IMR-90 (cell line): Measurements from ENCODE around the gene HAUS3. TPM values are rescaled to one million over a fixed set of nuclear protein-coding genes. Genes with fewer than 3 reads are reported as not detected.

Source experiments
- ATAC-seq: fragments of 200-7000 bp; cut with Tn5 transposase; 2 replicates; pipeline ENCODE4 v1.9.1; 2020; ENCODE audit warnings: low read depth, mild to moderate bottlenecking, moderate library complexity
- BruUV-seq: library from RNA; stranded (reverse); fragments of 400-500 nt; replicated peaks from 2 replicates; lab custom pipeline; 2021; lab: Mats Ljungman, UMichigan
- CTCF ChIA-PET: fragments of 300-600 bp; formaldehyde crosslinking; extraction: SDS; loops from one replicate; lab custom pipeline; 2021; ENCODE audit warnings: antibody characterized with exemption; lab: Yijun Ruan, JAX
- POLR2A ChIA-PET: fragments of 300-600 bp; sonication (Branson Sonifier 250); formaldehyde crosslinking; loops from one replicate; lab custom pipeline; 2022; ENCODE audit warnings: antibody characterized with exemption; ENCODE audit not compliant: unreplicated experiment; lab: Charles Lee
- DNase-seq: peaks from one replicate; pipeline ENCODE4 v3.0.0; 2013
- H2AFZ ChIP-seq: replicated peaks from 2 replicates; pipeline ENCODE3; 2013; ENCODE audit warnings: low read length, mild to moderate bottlenecking; ENCODE audit not compliant: poor library complexity
- H2AK5ac ChIP-seq: 2 replicates; pipeline ENCODE4 v1.6.1; 2013; ENCODE audit warnings: low read depth, low read length, inconsistent platforms
- H2AK9ac ChIP-seq: replicated peaks from 2 replicates; pipeline ENCODE3; 2013; ENCODE audit warnings: mild to moderate bottlenecking, low read depth, low read length, moderate library complexity; ENCODE audit not compliant: poor library complexity
- H2BK120ac ChIP-seq: 2 replicates; pipeline ENCODE4 v1.6.1; 2013; ENCODE audit warnings: low read depth, low read length, inconsistent platforms
- H2BK15ac ChIP-seq: 3 replicates; pipeline ENCODE4 v1.6.1; 2013; ENCODE audit warnings: low read depth, low read length, inconsistent platforms
- H2BK20ac ChIP-seq: 2 replicates; pipeline ENCODE4 v1.6.1; 2013; ENCODE audit warnings: low read depth, mild to moderate bottlenecking, inconsistent platforms, low read length, moderate library complexity
- H2BK5ac ChIP-seq: 2 replicates; pipeline ENCODE4 v1.6.1; 2013; ENCODE audit warnings: mild to moderate bottlenecking, low read depth, low read length, inconsistent platforms; ENCODE audit not compliant: poor library complexity, severe bottlenecking
- H3K14ac ChIP-seq: replicated peaks from 2 replicates; pipeline ENCODE4 v1.6.1; 2013; ENCODE audit warnings: low read depth, low read length, inconsistent platforms
- H3K18ac ChIP-seq: 2 replicates; pipeline ENCODE4 v1.6.1; 2013; ENCODE audit warnings: low read depth, low read length, control low read depth
- H3K23ac ChIP-seq: 2 replicates; pipeline ENCODE4 v1.6.1; 2013; ENCODE audit warnings: low read depth, low read length, inconsistent platforms
- H3K27ac ChIP-seq: 2 replicates; pipeline ENCODE4 v1.5.1; 2013; ENCODE audit warnings: mild to moderate bottlenecking, control low read depth, low read length; ENCODE audit not compliant: insufficient read depth
- H3K27me3 ChIP-seq: 2 replicates; pipeline ENCODE4 v1.6.1; 2013; ENCODE audit warnings: low read length; ENCODE audit not compliant: control insufficient read depth, insufficient read depth
- H3K36me3 ChIP-seq: 2 replicates; pipeline ENCODE4 v1.6.1; 2013; ENCODE audit warnings: low read length, mixed read lengths; ENCODE audit not compliant: control insufficient read depth, insufficient read depth
- H3K4ac ChIP-seq: 2 replicates; pipeline ENCODE4 v1.6.1; 2013; ENCODE audit warnings: low read depth, low read length, inconsistent platforms
- H3K4me1 ChIP-seq: 2 replicates; pipeline ENCODE4 v1.6.1; 2013; ENCODE audit warnings: low read length, mixed read lengths; ENCODE audit not compliant: control insufficient read depth, insufficient read depth
- H3K4me2 ChIP-seq: 2 replicates; pipeline ENCODE4 v1.6.1; 2013; ENCODE audit warnings: low read depth, mild to moderate bottlenecking, control low read depth, low read length, moderate library complexity
- H3K4me3 ChIP-seq: 2 replicates; pipeline ENCODE4 v1.5.1; 2013; ENCODE audit warnings: low read depth, mild to moderate bottlenecking, control low read depth, low read length, moderate library complexity; ENCODE audit not compliant: insufficient read depth
- H3K56ac ChIP-seq: 2 replicates; pipeline ENCODE4 v1.6.1; 2013; ENCODE audit warnings: low read length, inconsistent platforms; ENCODE audit not compliant: insufficient read depth; ENCODE audit errors: extremely low read depth
- H3K79me1 ChIP-seq, 2 experiments: 2 replicates each; pipeline ENCODE4 v1.6.1; 2013; ENCODE audit warnings: low read length in 2 of 2, inconsistent platforms in 1 of 2, low read depth in 1 of 2
- H3K9ac ChIP-seq: 2 replicates; pipeline ENCODE4 v1.6.1; 2013; ENCODE audit warnings: low read depth, low read length, control low read depth
- H3K9me1 ChIP-seq: 2 replicates; pipeline ENCODE4 v1.6.1; 2013; ENCODE audit warnings: low read length, inconsistent platforms; ENCODE audit not compliant: insufficient read depth
- H3K9me3 ChIP-seq: 2 replicates; pipeline ENCODE4 v1.6.1; 2013; ENCODE audit warnings: low read length; ENCODE audit not compliant: control insufficient read depth, insufficient read depth
- H4K20me1 ChIP-seq: 2 replicates; pipeline ENCODE4 v1.6.1; 2013; ENCODE audit warnings: low read length, inconsistent platforms; ENCODE audit not compliant: insufficient read depth
- H4K5ac ChIP-seq: 2 replicates; pipeline ENCODE4 v1.6.1; 2013; ENCODE audit warnings: mild to moderate bottlenecking, low read depth, low read length, control low read depth
- H4K8ac ChIP-seq, 2 experiments: 2 replicates each; pipeline ENCODE4 v1.6.1; 2013; ENCODE audit warnings: low read depth in 2 of 2, low read length in 2 of 2, control low read depth in 1 of 2, inconsistent platforms in 1 of 2
- H4K91ac ChIP-seq: 2 replicates; pipeline ENCODE4 v1.6.1; 2013; ENCODE audit warnings: low read depth, low read length, inconsistent platforms; ENCODE audit not compliant: insufficient read depth
- BHLHE40 ChIP-seq: fragments of 150-350 bp; IDR thresholded peaks from 2 replicates; pipeline ENCODE4 v1.6.1; 2016; ENCODE audit warnings: mild to moderate bottlenecking, low read depth, low read length
- CHD1 ChIP-seq: IDR thresholded peaks from 2 replicates; pipeline ENCODE4 v1.6.1; 2012; ENCODE audit warnings: low read depth, low read length, improper control_type of control experiment
- CTCF ChIP-seq: conservative IDR thresholded peaks from 2 replicates; pipeline ENCODE4 v1.5.1; 2012; ENCODE audit warnings: mild to moderate bottlenecking, low read depth, low read length, improper control_type of control experiment
- FOS ChIP-seq: fragments of 150-350 bp; IDR thresholded peaks from 2 replicates; pipeline ENCODE4 v1.6.1; 2016; ENCODE audit warnings: low read depth, low read length
- MAFK ChIP-seq: IDR thresholded peaks from 2 replicates; pipeline ENCODE4 v1.6.1; 2012; ENCODE audit warnings: low read depth, low read length, improper control_type of control experiment
- MXI1 ChIP-seq: IDR thresholded peaks from 2 replicates; pipeline ENCODE4 v1.6.1; 2012; ENCODE audit warnings: low read depth, mild to moderate bottlenecking, low read length, moderate library complexity, borderline replicate concordance
- NFE2L2 ChIP-seq: fragments of 150-350 bp; IDR thresholded peaks from 2 replicates; pipeline ENCODE4 v1.6.1; 2016; ENCODE audit warnings: low read depth, mild to moderate bottlenecking, low read length
- POLR2A ChIP-seq: IDR thresholded peaks from 2 replicates; pipeline ENCODE4 v1.6.1; 2012; ENCODE audit warnings: mild to moderate bottlenecking, low read depth, low read length
- RAD21 ChIP-seq: IDR thresholded peaks from 2 replicates; pipeline ENCODE4 v1.6.1; 2012; ENCODE audit warnings: low read length, improper control_type of control experiment
- RCOR1 ChIP-seq: IDR thresholded peaks from 2 replicates; pipeline ENCODE4 v1.6.1; 2012; ENCODE audit warnings: mild to moderate bottlenecking, low read length, improper control_type of control experiment; ENCODE audit not compliant: insufficient replicate concordance
- WGBS, 2 experiments: methylation state at CpG; one replicate each; pipeline versions ENCODE4 v1.1.5 to v1.1.7; 2013; ENCODE audit warnings: missing lambda C conversion rate in 2 of 2; ENCODE audit not compliant: insufficient read length in 1 of 2; ENCODE audit errors: extremely low coverage in 2 of 2; 5-methylcytosine and 5-hydroxymethylcytosine counted together
- dilution Hi-C: fragments of 300-500 bp; cut with HindIII; formaldehyde crosslinking; loops from one replicate; pipeline ENCODE4 v1.14.3; 2018; ENCODE audit warnings: low sequenced_read_pairs; ENCODE audit not compliant: unreplicated experiment
- in situ Hi-C: fragments of 300-500 bp; cut with MboI; formaldehyde crosslinking; loops from 3 replicates; pipeline ENCODE4 v1.14.3; 2019; ENCODE audit warnings: low sequenced_read_pairs, inconsistent platforms, mixed read lengths
- intact Hi-C: fragments of 100-400 bp; cut with micrococcal nuclease; formaldehyde crosslinking; loops from 2 replicates; pipeline ENCODE4 v1.10.0; 2022
- polyA plus RNA-seq, 3 experiments: library from polyadenylated mRNA; depleted of rRNA; stranded (reverse); fragments of >200 nt; gene quantifications; 2 replicates each; pipeline ENCODE4 v1.2.3, GENCODE V29; 2012; ENCODE audit warnings: low replicate concordance in 1 of 3
- total RNA-seq: library from RNA; depleted of rRNA; stranded (reverse); fragments of >200 nt; gene quantifications from 2 replicates; pipeline ENCODE4 v1.2.3, GENCODE V29; 2012

HAUS3 gene
- total and polyA plus RNA-seq, 2 of the 4 experiments (the other 2 are of a cell fraction), result 4.3 to 4.8 TPM

GRCh38 chr4:2280531-2281300 is 38.8 kb upstream of the HAUS3 start:
- Histone ChIP-seq H2BK5ac (no peak overlapping the region), H3K27ac (no peak overlapping the region), H3K9me1 (0 out of 2 replicates have a peak, but pooled peaks cover 3% of the 10 kb centered on the region), H3K18ac (no peak overlapping the region), H4K20me1 (no peaks in the 10 kb centered on the region), H3K4me2 (no peak overlapping the region), H3K9me3 (no peaks in the 10 kb centered on the region), H4K91ac (no peak overlapping the region), H3K27me3 (peaks cover 2% of the 10 kb centered on the region; the same call in 1 of the 2 replicates), H4K5ac (no peak overlapping the region), H3K4ac (no peak overlapping the region), H2BK20ac (no peak overlapping the region), H4K8ac (no peak overlapping the region), H3K4me3 (no peak overlapping the region), H2BK15ac (no peak overlapping the region), H3K9ac (no peak overlapping the region), H3K56ac (no peak overlapping the region), H2BK120ac (no peak overlapping the region), H3K79me1 (no peaks in the 10 kb centered on the region), H3K14ac (no peak overlapping the region), H2AK9ac (no peak overlapping the region), H3K23ac (no peak overlapping the region), H3K36me3 (no peaks in the 10 kb centered on the region), H2AK5ac (no peak overlapping the region), H2AFZ (no peak overlapping the region), H3K4me1 (peaks cover 2% of the 10 kb centered on the region; the same call in 1 of the 2 replicates)
- POLR2A ChIA-PET, result no interaction called here
- TF ChIP-seq CHD1 (no peak), CTCF (peak; percentile 23; the same call in 1 of the 2 replicates), MXI1 (no peak), POLR2A (no peak), MAFK (no peak), BHLHE40 (no peak), RAD21 (peak; percentile 10; the same call in 1 of the 2 replicates), RCOR1 (no peak), NFE2L2 (no peak), FOS (no peak)
- WGBS, 2 experiments, result 64% methylated on average over 4 of the region's 13 CpGs; no CpG with 5 or more reads in 1 of the 2 experiments
- BruUV-seq, result no TSS peak
- intact Hi-C loops (no loop called here), dilution Hi-C loops (no loop called here), in situ Hi-C loops (no loop called here)
- no peak for ATAC-seq
- CTCF ChIA-PET, result no interaction called here
- no peak for DNase-seq
